ENCODE results near the gene INAFM2. TPM values are rescaled to one million over a fixed set of nuclear protein-coding genes. Genes with fewer than 3 reads are reported as not detected.
A peak's percentile ranks its signal among the peaks of the same experiment; 100 is the strongest.

INAFM2 gene
- total and polyA plus RNA-seq, 12 donors: 19.8 to 63.9 (median 40.9) TPM

GRCh38 chr15:40313531-40314398 is 9.7 kb upstream of the INAFM2 start:
- 39 to 40% methylated on average over 10 of the region's 10 CpGs for WGBS, 2 donors
- Histone ChIP-seq H3K4me3 (no peak overlapping the region), H3K9me3 (no peaks in the 10 kb centered on the region), H3K4me1 (peaks cover 0 to 29% (median 7%) of the 10 kb centered on the region in 9 donors), H3K27me3 (peaks cover 0 to 5% (median 0%) of the 10 kb centered on the region in 7 donors), H3K27ac (no peak overlapping the region), H3K36me3 (no peaks in the 10 kb centered on the region)
- intact Hi-C loops (cut with DNase I): loop anchor here in 2 of 10 donors (5.0 to 10.0 kb wide), 2 partner anchors 36 to 111 kb away; no protein-coding TSS in a partner anchor
- peak; percentile 16 to 64 (median 48) for ATAC-seq
- no peak for TF ChIP-seq CTCF (IDR thresholded peaks at IDR 0.05)
- no peak for DNase-seq

DNA sequence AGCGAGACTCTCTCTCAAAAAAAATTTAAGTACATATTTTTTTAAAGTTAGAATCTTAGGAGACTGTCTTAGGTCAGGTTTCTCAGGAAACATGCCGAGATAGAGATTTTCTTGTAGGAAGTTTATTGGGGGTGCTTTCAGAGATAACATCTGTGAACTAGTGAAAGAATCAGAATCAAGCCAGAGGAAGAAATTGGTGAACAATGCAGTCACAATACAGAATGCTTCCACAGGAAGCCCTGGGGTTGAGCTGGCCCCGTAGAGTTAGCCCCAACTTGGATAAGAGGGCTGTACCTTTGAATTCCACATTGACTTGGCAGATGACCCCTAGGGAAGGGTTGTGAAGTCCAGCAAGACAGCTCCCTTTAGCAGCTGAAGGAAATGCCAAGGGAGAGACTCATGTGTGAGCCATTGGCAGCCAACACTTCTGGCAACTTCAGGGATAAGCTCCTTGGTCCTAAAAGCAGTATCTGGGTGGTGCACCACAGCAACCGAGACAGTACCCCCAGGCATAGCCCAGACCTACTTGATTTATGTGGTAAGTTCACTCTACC is 8.7 kb upstream of the INAFM2 start:
- Histone ChIP-seq H3K27me3 (peaks cover 0 to 3% (median 0%) of the 10 kb centered on the region in 7 donors), H3K4me1 (peaks cover 0 to 19% (median 7%) of the 10 kb centered on the region in 9 donors), H3K4me3 (no peak overlapping the region), H3K27ac (no peak overlapping the region), H3K36me3 (no peaks in the 10 kb centered on the region), H3K9me3 (no peaks in the 10 kb centered on the region)
- TF ChIP-seq CTCF (IDR thresholded peaks at IDR 0.05): no peak
- intact Hi-C loops (cut with DNase I): loop anchor here in 3 of 10 donors (5.0 to 10.0 kb wide), 4 partner anchors 37 to 110 kb away; partner anchors contain the start of gene IVD (in 1 of the 3)
- ATAC-seq (no peak), DNase-seq (no peak)
- 64 to 79% methylated on average over 4 of the region's 4 CpGs for WGBS, 2 donors

DNA sequence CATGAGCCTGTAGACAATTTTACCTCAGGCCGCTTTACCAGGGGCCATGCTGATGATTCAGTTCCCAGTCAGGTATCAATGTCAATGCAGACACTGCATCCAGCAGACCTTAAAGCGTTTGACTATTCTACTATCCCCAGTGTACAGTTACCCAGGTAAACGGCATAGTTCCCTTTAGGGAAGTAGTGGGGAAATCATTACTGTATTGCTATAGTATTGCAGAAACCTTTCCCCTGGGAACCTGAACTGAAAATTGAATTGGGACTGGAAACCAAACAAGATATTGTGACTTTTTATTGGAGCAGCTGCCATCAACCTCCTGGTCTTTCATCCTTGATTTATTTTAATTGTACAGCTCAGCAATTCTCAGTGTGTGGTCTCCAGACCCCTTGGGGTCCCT is 6.6 kb upstream of the INAFM2 start:
- no peak for DNase-seq
- WGBS, 2 donors: 83 to 90% methylated on average over 3 of the region's 3 CpGs
- ATAC-seq: no peak
- Histone ChIP-seq H3K9me3 (no peaks in the 10 kb centered on the region), H3K4me1 (peaks cover 0 to 20% (median 8%) of the 10 kb centered on the region in 9 donors), H3K4me3 (no peak overlapping the region), H3K27me3 (peaks cover 0 to 3% (median 0%) of the 10 kb centered on the region in 7 donors), H3K36me3 (no peaks in the 10 kb centered on the region), H3K27ac (no peak overlapping the region)
- intact Hi-C loops (cut with DNase I): loop anchor here in 2 of 10 donors (5.0 to 10.0 kb wide), 3 partner anchors 90 to 108 kb away; partner anchors contain the start of gene IVD (in 1 of the 2)
- TF ChIP-seq CTCF (IDR thresholded peaks at IDR 0.05): no peak

DNA sequence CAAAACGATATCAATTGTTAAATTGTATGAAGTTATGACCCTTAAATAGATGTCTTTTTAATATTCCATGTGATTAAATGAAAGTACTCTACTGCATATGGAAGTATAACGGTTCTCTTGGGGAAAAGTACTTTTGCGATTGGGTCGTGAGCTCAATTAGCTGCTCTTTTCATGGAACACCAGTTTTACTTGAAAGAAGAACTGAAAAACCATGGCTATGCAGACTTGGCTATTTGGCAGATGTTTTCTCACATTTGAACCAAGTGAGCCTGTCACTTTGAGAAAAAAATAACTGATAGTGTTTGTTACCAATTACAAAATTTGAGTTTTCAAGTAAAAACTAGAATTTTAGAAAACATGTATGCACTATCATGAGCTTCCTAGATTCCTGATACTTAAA is 5.9 kb upstream of the INAFM2 start:
- Histone ChIP-seq H3K4me1 (peaks cover 0 to 22% (median 8%) of the 10 kb centered on the region in 9 donors), H3K36me3 (no peaks in the 10 kb centered on the region), H3K27me3 (peaks cover 0 to 3% (median 0%) of the 10 kb centered on the region in 7 donors), H3K27ac (no peak overlapping the region), H3K4me3 (no peak overlapping the region), H3K9me3 (no peaks in the 10 kb centered on the region)
- TF ChIP-seq CTCF (IDR thresholded peaks at IDR 0.05): no peak
- DNase-seq (no peak), ATAC-seq (no peak)
- intact Hi-C loops (cut with DNase I): loop anchor here in 2 of 10 donors (5.0 to 10.0 kb wide), 3 partner anchors 90 to 107 kb away; partner anchors contain the start of gene IVD (in 1 of the 2)
- WGBS, 2 donors: 79 to 80% methylated on average over 4 of the region's 4 CpGs

All from heart right ventricle (tissue), 16 donors.